ENCODE results near the gene SUPT4H1.

Gene SUPT4H1

GRCh38 chr17:58338841-58339754 lies 12.9 kb downstream of the SUPT4H1 start:
- DNase-seq, result peak; percentile 40

- DNase-seq, result no peak
Measured at GRCh38 chr17:58338454-58338840, 13.6 kb downstream of the SUPT4H1 start.

GRCh38 chr17:58337600-58338453 lies 14.2 kb downstream of the SUPT4H1 start:
- peak; percentile 70 for DNase-seq

DNA sequence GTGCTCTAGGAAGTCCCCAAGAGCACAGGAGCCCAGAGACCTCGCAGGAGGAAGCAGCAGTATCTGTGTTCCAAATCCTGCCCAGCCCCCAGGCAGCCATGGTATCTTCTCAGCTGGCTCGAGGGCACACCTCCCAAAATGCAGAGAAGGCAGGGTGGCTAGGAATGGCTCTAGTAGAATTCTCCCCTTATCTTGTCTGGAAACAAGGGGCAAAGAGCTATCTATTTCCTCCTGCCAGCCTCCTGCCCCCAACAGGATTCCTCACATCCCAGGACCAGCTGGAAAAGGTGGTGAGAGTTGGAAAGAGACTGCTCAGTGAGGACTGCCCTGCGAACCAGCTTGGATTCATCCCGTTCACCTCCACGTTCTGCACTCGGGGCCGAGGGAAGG lies 14.8 kb downstream of the SUPT4H1 start:
- DNase-seq, result no peak

- no peak for DNase-seq
Measured at GRCh38 chr17:58336456-58337209, 15.4 kb downstream of the SUPT4H1 start.

DNA sequence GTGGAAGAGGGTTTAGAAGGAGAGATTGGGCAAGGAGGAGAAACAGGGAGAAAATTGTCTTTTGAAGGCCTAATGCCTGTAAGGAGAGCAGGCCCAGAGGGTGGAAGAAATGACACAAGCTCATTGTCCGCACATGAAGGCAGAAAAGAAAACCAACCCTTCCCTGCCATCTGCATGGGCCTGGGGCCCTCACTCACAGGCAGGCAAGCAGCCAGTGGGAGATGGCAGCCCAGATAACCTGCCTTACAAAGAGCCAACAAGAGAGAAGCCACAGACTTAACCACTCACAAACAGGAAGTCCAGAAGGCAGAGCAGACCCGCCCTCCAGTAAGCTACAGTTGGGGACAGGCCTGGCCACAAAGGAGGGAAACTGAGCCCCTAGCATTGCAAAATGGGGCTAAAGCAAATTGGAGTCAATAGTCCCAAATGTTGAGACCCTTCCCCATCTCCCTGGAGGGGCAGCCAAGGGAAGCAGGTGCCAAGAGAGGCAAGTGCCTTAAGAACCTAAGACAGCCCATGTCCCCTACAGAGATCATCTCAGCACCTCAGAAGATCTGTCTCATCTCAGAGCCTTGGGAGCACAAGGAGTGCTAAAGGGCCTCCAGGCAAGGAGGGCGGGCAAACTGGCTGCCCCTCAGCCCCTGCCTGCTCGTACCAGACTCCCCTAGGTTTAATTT lies 16.1 kb downstream of the SUPT4H1 start:
- no peak for DNase-seq

DNA sequence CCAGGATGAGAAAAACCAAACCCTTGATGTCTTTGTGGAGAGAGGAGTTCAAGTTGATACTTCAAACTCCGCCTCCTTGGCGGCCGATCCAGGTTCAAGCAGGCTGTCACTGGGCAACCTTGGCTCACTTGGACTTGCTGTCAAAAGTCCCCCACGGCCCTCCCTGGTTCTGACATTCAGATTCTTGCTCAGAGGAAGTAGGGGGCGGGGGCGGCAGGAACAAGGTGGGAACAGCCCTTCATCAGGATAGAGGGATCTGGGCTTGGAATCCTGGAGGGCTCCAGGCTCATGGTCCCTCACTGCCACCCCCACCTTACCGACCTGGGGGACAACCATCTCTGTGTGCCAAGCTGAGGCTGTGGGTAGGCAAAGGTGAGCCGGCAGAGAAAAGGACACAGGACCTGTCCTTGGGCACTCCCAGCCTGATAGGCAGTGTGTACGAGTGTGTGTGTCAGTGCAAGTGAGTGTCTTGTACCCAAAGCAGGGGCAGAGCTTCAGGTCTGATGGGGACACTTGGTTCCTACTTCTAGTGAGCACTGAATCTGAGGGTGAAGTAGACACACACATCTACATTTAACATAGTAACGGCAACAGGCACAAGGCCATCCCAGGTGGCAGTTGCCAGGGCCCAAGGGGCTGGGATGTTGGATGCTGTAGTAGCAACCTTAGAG lies 16.8 kb downstream of the SUPT4H1 start:
- DNase-seq, result no peak

DNA sequence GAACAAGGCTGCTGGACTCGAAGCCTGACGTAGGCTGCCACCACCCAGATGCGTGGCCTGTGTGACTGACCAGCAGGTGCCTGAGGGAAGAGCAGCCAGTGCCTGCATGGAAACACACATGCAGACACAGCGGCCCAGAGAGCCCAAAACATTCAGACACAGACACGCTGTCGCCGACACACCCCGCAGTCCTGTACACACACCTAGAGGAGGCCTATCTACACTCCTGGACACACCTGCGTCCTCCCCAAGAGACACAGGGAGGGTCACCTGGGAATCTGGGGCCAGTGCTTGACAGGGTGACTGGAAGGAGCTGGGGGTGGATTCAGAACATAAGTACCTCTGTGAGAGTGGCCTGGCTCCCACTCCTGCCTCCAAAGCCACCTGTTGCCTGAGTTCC lies 17.3 kb downstream of the SUPT4H1 start:
- DNase-seq, result no peak

GRCh38 chr17:58334256-58334655 lies 17.7 kb downstream of the SUPT4H1 start:
- DNase-seq, result no peak

GRCh38 chr17:58333736-58334207 lies 18.2 kb downstream of the SUPT4H1 start:
- no peak for DNase-seq

GRCh38 chr17:58332778-58333735 lies 18.9 kb downstream of the SUPT4H1 start:
- no peak for DNase-seq

DNA sequence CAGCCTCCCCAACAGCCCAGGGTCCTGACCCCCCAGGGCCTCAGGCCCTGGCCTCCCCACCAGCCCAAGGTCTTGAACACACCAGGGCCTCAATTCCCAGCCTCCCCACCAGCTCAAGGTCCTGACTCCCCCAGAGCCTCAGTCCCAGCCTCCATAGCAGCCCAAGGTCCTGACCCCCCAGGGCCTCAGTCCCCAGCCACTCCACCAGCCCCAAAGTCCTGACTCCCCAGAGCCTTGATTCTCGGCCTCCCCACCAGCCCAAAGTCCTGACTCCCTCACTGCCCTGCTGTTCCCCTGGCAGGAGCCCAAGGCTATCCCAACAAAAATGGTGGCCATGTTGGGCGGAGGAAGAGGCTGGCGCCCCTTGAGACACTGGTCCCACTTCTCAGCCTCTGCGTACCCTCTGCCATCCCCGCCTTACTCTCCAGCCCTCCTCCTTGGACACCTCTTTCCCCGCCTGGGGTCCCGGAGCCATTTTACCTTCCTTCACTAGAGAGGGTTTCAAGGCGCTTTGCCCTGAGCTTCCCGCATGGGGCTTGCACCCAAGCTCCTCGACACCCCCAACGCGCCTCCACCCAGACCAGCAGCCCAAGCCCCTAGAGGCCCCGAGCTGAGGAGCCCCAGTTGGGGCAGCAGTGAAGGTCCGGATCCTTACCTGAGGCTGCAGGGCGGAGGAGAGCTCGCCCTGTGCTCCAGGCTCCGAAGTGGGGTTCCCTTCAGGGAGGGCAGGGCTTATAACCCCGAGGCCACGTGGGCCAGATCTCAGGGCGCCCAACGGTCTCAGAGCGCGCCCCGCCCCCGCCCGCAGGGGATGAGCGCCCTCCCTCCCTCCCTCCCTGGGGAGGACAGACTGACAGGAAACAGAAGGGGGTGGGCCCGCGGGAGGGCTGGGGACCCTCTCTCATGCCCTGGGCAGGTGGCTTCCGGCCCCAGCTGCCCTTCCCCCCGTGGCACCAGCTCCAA lies 19.9 kb downstream of the SUPT4H1 start:
- DNase-seq, result no peak

DNA sequence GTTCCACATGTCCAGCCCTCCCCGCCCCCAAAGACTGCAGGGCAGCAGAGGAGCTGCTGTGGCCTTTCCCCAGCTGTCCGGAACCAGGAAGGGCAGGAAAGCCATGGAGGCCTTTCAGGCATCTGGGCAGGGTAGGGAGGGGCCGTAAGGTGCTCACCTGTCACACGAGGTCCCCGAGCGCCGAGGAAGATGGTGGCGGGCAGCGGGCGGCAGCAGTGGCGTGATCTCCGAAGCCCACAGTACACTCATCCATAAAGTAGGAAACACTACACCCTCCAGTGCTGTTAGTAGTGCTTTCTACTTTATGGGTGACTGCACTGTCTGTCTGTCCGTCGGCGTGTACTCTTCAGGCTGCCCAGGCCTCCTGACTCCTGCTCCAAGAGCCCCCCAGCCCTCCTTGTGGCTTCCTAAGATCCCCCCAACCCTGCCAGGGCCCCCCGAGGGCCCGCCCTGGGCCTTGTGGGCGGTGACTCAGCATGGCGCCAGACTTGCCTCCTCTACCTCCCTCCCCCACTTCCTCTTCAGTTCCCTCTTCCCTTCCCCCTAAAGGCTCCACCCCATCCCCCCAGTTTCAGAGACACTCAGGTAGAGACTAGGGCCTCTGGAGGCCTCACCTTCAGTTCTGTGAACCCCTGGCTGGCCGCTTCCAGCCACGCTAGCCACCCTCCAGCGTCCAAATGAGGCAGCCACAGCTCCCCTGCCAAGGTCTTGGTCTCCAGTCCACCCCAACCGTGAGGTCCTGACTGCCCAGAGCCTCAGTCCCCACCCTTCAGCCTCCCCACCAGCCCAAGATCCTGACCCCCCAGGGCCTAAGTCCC lies 20.8 kb downstream of the SUPT4H1 start:
- no peak for DNase-seq

- DNase-seq, result no peak
Measured at GRCh38 chr17:58330538-58330996, 21.4 kb downstream of the SUPT4H1 start.

GRCh38 chr17:58329810-58330537 lies 22.0 kb downstream of the SUPT4H1 start:
- no peak for DNase-seq

DNA sequence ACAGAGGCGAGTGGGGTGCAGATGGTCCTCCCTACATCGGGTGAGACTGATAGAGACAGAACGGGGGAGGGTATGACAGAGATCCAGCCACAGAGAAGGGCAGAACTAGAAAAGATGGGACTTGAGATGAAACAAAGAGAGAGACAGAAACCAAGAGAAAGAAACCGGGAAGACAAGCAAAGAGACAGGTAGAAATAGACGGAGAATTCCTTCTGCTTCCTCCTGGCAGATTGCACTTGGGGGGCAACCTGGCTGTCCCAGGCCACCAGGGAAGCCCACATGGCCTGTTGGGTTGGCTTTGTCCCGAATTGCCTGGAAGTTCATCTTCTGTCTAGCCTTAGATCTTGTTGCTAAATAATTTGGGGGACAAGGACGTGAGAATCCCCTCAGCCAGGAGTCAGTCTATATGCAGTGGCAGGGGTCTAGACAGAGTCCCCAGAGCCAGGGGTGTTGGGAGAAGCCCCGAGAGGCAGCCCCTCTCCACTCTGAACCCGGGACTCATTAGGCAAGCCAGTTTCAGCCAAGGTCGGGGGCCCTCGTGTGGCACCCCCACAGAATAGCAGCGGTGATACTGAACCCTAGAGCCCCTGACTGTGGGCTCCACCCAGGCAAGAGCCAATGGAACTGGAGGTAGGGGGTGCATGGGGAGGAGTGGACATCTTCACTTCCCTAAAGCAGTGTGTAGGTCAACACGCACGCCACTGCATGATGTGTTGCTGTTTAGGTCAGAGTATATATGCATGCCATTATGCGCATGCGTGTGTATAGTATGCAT lies 22.8 kb downstream of the SUPT4H1 start:
- DNase-seq, result no peak
